Stimulated activated CD8-positive, alpha-beta memory T cell treated with anti-CD3 and anti-CD28 coated beads, Interleukin-2, amount 100 ng/mL, for 1 hour (primary cell): ENCODE results near the gene KRT36.

Experiments used
- DNase-seq, 2 donors: peaks; one replicate each; pipeline ENCODE4 v3.0.0-alpha.2; 2020; ENCODE audit warnings: low read depth in 2 of 2

Gene KRT36

GRCh38 chr17:41439375-41439774, 50.3 kb downstream of the KRT36 start:
- no peak for DNase-seq

- DNase-seq: no peak
These were observed 51.9 kb downstream of the KRT36 start for GRCh38 chr17:41437769-41438168.

GRCh38 chr17:41437254-41437653, 52.5 kb downstream of the KRT36 start:
- DNase-seq: no peak
